ENCODE results near the gene KCNIP3.

Gene KCNIP3

DNA sequence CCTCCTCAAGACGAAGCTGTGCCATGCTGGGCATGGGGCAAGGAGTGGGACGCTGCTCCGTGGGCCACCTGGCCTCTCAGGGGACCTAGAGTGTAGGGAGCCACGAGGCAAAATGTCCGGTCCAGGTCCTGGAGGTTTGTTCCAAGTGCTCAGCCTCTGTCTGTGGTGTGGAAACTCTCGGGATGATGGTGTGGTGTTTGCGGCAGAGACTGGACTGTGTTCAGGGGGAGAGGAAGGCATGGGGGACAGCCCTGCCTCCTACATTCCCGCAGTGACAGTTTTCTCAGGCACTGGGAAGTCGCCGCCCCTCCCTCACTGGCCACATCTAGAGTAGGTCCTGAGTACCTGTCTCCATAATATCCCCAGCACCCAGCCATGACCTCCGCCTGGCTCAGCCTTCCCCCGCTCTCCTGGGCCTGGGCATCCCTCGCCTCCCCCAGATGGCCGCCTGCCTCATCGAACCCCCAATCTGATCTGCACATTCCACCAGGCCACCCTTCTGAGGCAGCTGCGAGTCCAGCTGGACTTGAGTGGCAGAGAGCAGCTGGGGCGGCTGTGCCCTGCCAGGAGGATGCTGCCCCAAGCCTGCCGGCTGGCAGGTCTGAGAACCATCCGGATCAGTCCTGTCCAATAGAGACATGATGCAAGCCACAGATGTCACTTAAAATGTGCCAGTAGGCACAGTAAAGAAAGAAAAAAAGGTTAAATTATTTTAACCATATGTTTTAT, 6.2 kb downstream of the KCNIP3 start:
- Histone ChIP-seq H3K27ac (no peak overlapping the region), H3K9ac (ENCODE audit: insufficient read length) (no peak overlapping the region), H3K4me3 (no peak overlapping the region), H3K36me3 (ENCODE audit: insufficient read depth, low read length) (no peaks in the 10 kb centered on the region), H3K9me3 (ENCODE audit: low read depth, low read length) (no peaks in the 10 kb centered on the region)
- no peak for DNase-seq (ENCODE audit: low read depth, low spot score)
- TF ChIP-seq FOXP2 (optimal IDR thresholded peaks at IDR 0.05; ENCODE audit: control extremely low read depth, extremely low read length, insufficient read depth) = no peak
- TF ChIP-seq POLR2AphosphoS5 (IDR thresholded peaks at IDR 0.05; ENCODE audit: borderline replicate concordance, low read depth, low read length) = no peak
- no peak for TF ChIP-seq EZH2 (IDR thresholded peaks at IDR 0.05)

DNA sequence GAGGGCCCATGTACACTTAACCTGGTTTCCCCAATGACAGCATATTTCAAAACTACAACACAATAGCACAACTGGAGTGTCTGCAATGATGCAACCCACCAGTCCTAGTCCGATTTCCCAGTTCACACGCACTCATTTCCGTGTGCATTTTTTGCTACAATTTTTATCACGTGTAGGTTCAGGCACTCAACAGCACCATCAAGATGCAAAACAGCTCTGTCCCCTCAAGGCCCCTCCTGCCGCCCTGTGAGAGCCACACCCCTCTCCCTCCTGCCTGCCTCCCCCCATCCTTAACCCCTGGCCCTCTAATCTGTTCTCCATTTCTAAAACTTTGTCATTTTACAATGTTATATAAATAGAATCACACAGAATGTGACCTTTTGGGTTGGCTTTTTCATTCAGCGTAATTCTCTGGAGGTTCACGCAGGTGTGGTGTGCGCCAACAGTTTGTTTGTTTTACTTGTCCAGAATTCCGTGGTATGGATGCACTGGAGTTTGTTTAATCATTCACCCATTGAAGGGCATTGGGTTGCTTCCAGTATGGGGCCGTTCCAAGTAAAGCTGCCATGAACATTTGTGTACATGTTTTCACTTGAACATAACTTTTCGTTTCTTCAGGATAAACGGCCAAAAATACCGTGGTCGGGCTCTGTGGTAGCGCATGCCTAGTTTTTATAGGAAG, 8.4 kb downstream of the KCNIP3 start:
- H3K9me3 ChIP-seq (ENCODE audit: low read depth, low read length) = no peaks in the 10 kb centered on the region
- H3K9ac ChIP-seq (ENCODE audit: insufficient read length) = no peak overlapping the region
- no peak for DNase-seq (ENCODE audit: low read depth, low spot score)
- no peaks in the 10 kb centered on the region for H3K36me3 ChIP-seq (ENCODE audit: insufficient read depth, low read length)
- TF ChIP-seq EZH2 (IDR thresholded peaks at IDR 0.05) = no peak
- TF ChIP-seq FOXP2 (optimal IDR thresholded peaks at IDR 0.05; ENCODE audit: control extremely low read depth, extremely low read length, insufficient read depth) = no peak
- TF ChIP-seq POLR2AphosphoS5 (IDR thresholded peaks at IDR 0.05; ENCODE audit: borderline replicate concordance, low read depth, low read length) = no peak
- H3K27ac ChIP-seq = no peak overlapping the region
- H3K4me3 ChIP-seq = no peak overlapping the region

DNA sequence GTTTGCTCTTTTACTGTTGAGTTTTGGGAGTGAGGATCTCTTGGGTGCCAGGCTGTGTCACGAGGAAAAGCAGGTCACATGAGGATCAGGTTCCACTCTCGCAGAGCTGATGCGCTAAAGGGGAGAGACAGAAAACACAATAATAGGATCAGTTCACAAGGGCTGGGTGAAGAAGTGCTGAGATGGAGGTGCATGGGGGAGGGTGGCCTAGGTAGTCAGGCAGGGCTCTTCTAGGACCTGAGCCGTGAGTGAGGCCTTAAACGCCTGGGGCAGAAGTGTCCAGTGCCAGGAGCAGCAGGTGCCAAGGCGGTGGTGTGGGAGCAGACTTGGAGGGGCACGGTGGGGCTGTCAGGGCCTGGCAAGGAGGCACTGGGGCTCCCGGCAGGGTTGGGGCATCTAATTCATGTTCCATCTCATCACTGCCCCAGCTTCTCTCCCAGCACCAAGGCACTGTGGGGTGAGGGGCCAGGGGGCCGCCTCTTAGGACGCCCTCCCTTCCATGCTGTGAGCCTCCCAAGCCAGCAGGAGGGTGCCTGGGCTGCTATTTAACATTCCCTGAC, 9.3 kb downstream of the KCNIP3 start:
- no peak for TF ChIP-seq FOXP2 (optimal IDR thresholded peaks at IDR 0.05; ENCODE audit: control extremely low read depth, extremely low read length, insufficient read depth)
- TF ChIP-seq POLR2AphosphoS5 (IDR thresholded peaks at IDR 0.05; ENCODE audit: borderline replicate concordance, low read depth, low read length) = no peak
- no peak for TF ChIP-seq EZH2 (IDR thresholded peaks at IDR 0.05)
- no peaks in the 10 kb centered on the region for H3K36me3 ChIP-seq (ENCODE audit: insufficient read depth, low read length)
- H3K4me3 ChIP-seq = no peak overlapping the region
- no peak for DNase-seq (ENCODE audit: low read depth, low spot score)
- H3K9ac ChIP-seq (ENCODE audit: insufficient read length) = no peak overlapping the region
- no peaks in the 10 kb centered on the region for H3K9me3 ChIP-seq (ENCODE audit: low read depth, low read length)
- no peak overlapping the region for H3K27ac ChIP-seq

DNA sequence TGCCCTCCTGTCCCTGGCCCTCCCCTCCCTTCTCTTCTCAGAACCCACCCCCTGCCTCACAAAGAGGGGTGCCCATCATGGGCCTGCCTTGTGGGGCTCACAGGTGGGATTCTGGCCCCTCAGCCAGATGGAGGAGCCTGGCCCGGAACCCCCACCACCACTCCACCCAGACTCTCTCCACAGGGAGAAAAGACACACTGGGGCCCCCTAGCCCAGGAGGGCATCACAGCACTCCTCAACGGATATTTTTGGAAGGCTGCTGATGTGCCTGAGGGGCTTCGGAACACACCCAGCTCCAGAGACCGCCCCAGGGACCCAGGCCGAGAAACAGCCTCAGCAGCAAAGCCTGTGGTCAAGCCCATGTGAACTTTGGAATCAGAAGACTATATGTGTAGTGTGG, 9.9 kb downstream of the KCNIP3 start:
- no peak overlapping the region for H3K4me3 ChIP-seq
- DNase-seq (ENCODE audit: low read depth, low spot score) = no peak
- no peak overlapping the region for H3K27ac ChIP-seq
- H3K9me3 ChIP-seq (ENCODE audit: low read depth, low read length) = no peaks in the 10 kb centered on the region
- no peak overlapping the region for H3K9ac ChIP-seq (ENCODE audit: insufficient read length)
- H3K36me3 ChIP-seq (ENCODE audit: insufficient read depth, low read length) = no peaks in the 10 kb centered on the region
- no peak for TF ChIP-seq FOXP2 (optimal IDR thresholded peaks at IDR 0.05; ENCODE audit: control extremely low read depth, extremely low read length, insufficient read depth)
- no peak for TF ChIP-seq EZH2 (IDR thresholded peaks at IDR 0.05)
- no peak for TF ChIP-seq POLR2AphosphoS5 (IDR thresholded peaks at IDR 0.05; ENCODE audit: borderline replicate concordance, low read depth, low read length)

DNA sequence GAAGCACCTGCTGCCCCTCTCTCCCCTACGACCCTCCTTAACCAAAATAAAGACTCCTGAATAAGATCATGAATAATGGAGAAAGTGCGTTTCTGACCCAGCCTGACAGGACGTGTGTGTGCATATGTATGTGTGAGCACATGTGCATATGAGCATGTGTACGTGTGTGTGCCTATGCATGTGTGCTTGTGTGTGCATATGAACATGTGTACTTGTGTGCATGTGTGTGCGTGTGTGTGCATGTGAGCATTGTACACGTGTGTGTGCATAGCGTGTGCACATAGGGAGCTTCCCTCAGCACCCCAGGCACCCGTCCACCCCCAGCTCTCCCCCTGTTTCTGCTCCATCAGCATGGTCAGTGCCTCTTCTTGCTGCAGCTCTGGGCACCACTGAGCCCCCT, 10.7 kb downstream of the KCNIP3 start:
- Histone ChIP-seq H3K36me3 (ENCODE audit: insufficient read depth, low read length) (no peaks in the 10 kb centered on the region), H3K9ac (ENCODE audit: insufficient read length) (no peak overlapping the region), H3K27ac (no peak overlapping the region), H3K4me3 (no peak overlapping the region), H3K9me3 (ENCODE audit: low read depth, low read length) (no peaks in the 10 kb centered on the region)
- DNase-seq (ENCODE audit: low read depth, low spot score) = no peak
- TF ChIP-seq EZH2 (IDR thresholded peaks at IDR 0.05) (no peak), FOXP2 (optimal IDR thresholded peaks at IDR 0.05; ENCODE audit: control extremely low read depth, extremely low read length, insufficient read depth) (no peak), POLR2AphosphoS5 (IDR thresholded peaks at IDR 0.05; ENCODE audit: borderline replicate concordance, low read depth, low read length) (no peak)

DNA sequence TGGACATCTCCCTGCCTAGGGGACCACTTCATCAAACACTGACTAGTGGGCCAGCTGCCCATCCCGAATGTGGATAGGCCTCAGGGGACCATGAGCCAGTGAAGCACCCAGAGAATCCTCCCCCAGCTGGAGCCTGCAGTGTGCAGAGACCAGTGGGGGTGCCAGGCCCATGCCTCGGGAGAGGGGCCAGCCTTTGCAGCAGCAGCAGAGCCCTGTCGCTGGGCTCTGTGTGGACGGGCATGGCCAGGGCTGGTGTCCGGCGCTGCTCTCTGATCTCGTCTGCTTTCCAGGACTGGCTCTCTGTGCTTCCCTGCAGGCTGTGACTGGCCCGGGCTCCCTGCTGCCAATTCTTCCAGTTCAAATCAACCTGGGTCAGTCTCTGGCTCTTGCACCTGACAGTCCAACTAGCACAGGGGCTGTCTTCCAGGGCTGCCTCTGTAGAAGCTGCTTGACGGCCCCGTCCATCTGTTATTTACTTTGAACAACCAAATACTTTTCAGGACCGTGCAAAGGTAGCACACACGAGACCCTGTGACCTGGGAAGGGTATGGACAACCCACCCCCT, 11.4 kb downstream of the KCNIP3 start:
- Histone ChIP-seq H3K36me3 (ENCODE audit: insufficient read depth, low read length) (no peaks in the 10 kb centered on the region), H3K4me3 (no peak overlapping the region), H3K27ac (no peak overlapping the region), H3K9me3 (ENCODE audit: low read depth, low read length) (no peaks in the 10 kb centered on the region), H3K9ac (ENCODE audit: insufficient read length) (no peak overlapping the region)
- TF ChIP-seq FOXP2 (optimal IDR thresholded peaks at IDR 0.05; ENCODE audit: control extremely low read depth, extremely low read length, insufficient read depth) (no peak), POLR2AphosphoS5 (IDR thresholded peaks at IDR 0.05; ENCODE audit: borderline replicate concordance, low read depth, low read length) (no peak), EZH2 (IDR thresholded peaks at IDR 0.05) (no peak)
- DNase-seq (ENCODE audit: low read depth, low spot score) = no peak

DNA sequence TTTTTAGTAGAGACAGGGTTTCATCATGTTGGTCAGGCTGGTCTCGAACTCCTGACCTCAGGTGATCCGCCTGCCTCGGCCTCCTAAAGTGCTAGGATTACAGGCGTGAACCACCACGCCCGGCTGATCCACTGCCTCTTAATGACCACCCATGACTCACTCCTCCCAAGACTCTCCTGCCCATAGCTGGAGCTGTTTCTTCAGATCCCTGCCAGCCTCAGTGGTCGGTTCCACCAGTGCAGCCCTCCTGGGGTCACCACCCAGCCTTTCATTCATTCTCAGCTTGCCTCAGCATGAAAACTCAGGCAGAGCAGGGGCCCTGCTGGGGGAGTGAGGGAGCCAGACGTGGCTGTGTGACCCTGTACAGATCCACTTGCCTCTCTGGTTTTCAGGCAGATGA, 12.5 kb downstream of the KCNIP3 start:
- Histone ChIP-seq H3K27ac (no peak overlapping the region), H3K9me3 (ENCODE audit: low read depth, low read length) (no peaks in the 10 kb centered on the region), H3K4me3 (no peak overlapping the region), H3K9ac (ENCODE audit: insufficient read length) (no peak overlapping the region), H3K36me3 (ENCODE audit: insufficient read depth, low read length) (no peaks in the 10 kb centered on the region)
- no peak for TF ChIP-seq EZH2 (IDR thresholded peaks at IDR 0.05)
- no peak for TF ChIP-seq FOXP2 (optimal IDR thresholded peaks at IDR 0.05; ENCODE audit: control extremely low read depth, extremely low read length, insufficient read depth)
- TF ChIP-seq POLR2AphosphoS5 (IDR thresholded peaks at IDR 0.05; ENCODE audit: borderline replicate concordance, low read depth, low read length) = no peak
- no peak for DNase-seq (ENCODE audit: low read depth, low spot score)

DNA sequence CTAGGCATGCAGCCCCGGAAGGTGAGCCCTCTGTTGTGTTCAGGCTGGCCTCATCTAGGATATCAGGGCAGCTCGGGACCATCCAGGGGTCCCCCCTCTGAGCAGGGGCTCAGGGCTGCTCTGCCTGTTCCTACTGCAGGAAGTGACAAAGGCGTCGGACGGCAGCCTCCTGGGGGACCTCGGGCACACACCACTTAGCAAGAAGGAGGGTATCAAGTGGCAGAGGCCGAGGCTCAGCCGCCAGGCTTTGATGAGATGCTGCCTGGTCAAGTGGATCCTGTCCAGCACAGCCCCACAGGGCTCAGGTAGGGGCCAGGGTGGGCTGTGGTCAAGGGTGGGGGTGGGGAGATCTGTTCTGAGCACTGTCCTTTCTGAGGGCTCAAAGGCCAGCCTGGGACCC, 13.1 kb downstream of the KCNIP3 start:
- Histone ChIP-seq H3K9ac (ENCODE audit: insufficient read length) (no peak overlapping the region), H3K4me3 (no peak overlapping the region), H3K27ac (no peak overlapping the region), H3K9me3 (ENCODE audit: low read depth, low read length) (no peaks in the 10 kb centered on the region), H3K36me3 (ENCODE audit: insufficient read depth, low read length) (no peaks in the 10 kb centered on the region)
- TF ChIP-seq EZH2 (IDR thresholded peaks at IDR 0.05) (no peak), POLR2AphosphoS5 (IDR thresholded peaks at IDR 0.05; ENCODE audit: borderline replicate concordance, low read depth, low read length) (no peak), FOXP2 (optimal IDR thresholded peaks at IDR 0.05; ENCODE audit: control extremely low read depth, extremely low read length, insufficient read depth) (no peak)
- no peak for DNase-seq (ENCODE audit: low read depth, low spot score)
